Epithelial cell of proximal tubule (primary cell): ENCODE results near the gene GTF2F2. TPM values are rescaled to one million over a fixed set of nuclear protein-coding genes. Genes with fewer than 3 reads are reported as not detected.

ENCODE experiments used
- DNase-seq: peaks from one replicate; pipeline ENCODE4 v3.0.0-alpha.2; 2011; ENCODE audit warnings: low read depth
- H3K4me3 ChIP-seq: 2 replicates; pipeline ENCODE4 v1.5.1; 2011; ENCODE audit warnings: low read depth, mild to moderate bottlenecking, low read length
- total RNA-seq: library from RNA; depleted of rRNA; stranded (reverse); fragments of >200 nt; gene quantifications from 2 replicates; pipeline ENCODE4 v1.2.3, GENCODE V29; 2015
- TF ChIP-seq, protein P1 (sequence below): conservative IDR thresholded peaks from 2 replicates; pipeline ENCODE4 v1.5.1; 2012; ENCODE audit warnings: low read depth, mild to moderate bottlenecking, low read length

GTF2F2 gene
- total RNA-seq, 1 donor from 2014 or later = 47.9 TPM

DNA sequence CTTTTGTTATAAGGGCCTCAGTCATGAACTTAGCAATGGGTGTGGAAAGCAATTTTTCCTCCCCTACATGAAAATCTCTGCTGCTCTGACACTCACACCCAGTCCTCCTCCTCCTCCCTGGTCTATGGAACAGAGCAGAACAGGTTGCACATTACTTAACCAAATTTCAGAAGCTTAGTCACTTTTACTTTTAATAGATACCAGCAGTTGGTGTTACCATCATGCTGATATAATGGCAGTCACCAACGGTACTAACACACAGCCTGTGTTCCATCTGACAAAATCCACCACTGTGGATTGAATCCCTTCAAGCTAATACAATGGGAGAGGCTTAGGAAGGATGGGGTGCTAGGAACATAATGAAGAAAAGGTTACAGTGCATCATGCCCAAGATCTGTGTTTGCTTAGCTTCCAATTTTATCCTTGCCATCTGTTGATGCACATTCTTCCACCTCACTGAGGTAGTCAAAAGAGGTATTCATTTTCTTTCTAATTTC lies 210.9 kb downstream of the GTF2F2 start:
- TF ChIP-seq, protein P1, sequence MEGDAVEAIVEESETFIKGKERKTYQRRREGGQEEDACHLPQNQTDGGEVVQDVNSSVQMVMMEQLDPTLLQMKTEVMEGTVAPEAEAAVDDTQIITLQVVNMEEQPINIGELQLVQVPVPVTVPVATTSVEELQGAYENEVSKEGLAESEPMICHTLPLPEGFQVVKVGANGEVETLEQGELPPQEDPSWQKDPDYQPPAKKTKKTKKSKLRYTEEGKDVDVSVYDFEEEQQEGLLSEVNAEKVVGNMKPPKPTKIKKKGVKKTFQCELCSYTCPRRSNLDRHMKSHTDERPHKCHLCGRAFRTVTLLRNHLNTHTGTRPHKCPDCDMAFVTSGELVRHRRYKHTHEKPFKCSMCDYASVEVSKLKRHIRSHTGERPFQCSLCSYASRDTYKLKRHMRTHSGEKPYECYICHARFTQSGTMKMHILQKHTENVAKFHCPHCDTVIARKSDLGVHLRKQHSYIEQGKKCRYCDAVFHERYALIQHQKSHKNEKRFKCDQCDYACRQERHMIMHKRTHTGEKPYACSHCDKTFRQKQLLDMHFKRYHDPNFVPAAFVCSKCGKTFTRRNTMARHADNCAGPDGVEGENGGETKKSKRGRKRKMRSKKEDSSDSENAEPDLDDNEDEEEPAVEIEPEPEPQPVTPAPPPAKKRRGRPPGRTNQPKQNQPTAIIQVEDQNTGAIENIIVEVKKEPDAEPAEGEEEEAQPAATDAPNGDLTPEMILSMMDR = no peak
- H3K4me3 ChIP-seq = no peak overlapping the region
- DNase-seq = no peak

DNA sequence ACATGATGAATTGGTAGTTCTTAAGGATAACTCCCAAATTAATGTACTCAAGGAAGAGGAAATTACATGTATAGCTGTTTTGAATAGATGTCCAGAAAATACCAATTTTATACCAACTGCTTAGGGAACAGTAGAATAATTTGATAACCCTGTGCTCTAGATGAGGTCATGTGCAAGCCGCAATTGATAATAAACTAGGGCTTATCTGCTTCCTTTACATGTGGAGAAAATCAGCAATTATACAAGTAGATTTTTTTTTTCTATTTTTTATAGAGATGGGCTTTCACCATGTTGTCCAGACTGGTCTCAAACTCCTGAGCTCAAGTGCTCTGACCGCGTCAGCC lies 211.4 kb downstream of the GTF2F2 start:
- no peak for DNase-seq
- no peak overlapping the region for H3K4me3 ChIP-seq
- TF ChIP-seq, protein P1 = no peak

DNA sequence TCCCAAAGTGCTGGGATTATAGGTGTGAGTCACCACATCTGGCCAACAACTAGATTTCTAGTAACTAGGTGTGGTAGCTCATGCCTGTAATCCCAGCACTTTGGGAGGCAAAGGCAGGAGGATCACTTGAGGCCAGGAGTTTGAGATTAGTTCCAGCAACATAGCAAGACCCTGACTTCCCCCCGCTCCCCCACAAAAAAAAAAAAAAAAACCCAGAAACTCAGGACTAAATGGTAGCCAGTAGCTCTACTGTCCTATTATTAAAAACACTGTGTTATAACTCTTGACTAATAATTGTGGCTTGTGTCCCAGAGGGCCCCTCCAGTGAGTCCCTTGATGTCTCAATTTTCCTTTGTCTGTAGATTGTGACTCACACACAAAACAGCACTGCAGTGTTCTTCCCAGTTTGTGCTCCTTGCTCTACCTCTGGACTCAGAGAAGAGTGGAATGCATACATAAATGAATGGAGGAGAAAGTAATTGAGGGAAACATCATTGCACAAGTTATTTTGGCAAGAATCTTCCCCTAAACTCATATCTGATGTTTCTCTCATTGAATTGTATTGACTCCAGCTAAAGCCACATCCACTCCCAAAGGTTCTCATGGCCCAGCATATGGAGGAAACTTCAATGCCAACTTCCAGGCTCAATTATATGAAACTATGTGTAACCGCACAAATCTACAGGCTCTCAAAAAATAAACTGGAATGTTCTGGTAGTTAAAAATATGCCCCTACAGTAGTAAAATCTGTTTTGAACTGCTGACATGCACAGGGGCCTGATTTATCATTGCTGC lies 211.9 kb downstream of the GTF2F2 start:
- no peak for DNase-seq
- no peak overlapping the region for H3K4me3 ChIP-seq
- TF ChIP-seq, protein P1 = no peak

DNA sequence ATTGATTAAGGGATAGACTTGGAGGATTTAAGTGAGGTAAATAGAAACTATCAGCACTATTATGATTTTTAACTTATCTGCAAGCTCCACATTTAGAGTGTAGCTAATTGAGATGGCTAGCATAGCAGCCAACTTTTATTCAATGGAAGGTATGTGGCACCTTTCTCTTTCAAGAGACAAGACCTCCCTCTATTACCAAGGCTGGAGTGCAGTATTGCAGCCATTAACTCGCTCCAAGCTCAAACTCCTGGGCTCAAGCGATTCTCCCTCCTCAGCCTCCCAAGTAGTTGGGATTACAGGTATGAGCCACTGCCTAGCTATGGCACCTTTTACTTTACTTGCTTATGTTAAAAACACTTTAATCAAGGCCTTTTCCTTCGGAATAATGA lies 212.5 kb downstream of the GTF2F2 start:
- no peak for DNase-seq
- TF ChIP-seq, protein P1 = no peak

DNA sequence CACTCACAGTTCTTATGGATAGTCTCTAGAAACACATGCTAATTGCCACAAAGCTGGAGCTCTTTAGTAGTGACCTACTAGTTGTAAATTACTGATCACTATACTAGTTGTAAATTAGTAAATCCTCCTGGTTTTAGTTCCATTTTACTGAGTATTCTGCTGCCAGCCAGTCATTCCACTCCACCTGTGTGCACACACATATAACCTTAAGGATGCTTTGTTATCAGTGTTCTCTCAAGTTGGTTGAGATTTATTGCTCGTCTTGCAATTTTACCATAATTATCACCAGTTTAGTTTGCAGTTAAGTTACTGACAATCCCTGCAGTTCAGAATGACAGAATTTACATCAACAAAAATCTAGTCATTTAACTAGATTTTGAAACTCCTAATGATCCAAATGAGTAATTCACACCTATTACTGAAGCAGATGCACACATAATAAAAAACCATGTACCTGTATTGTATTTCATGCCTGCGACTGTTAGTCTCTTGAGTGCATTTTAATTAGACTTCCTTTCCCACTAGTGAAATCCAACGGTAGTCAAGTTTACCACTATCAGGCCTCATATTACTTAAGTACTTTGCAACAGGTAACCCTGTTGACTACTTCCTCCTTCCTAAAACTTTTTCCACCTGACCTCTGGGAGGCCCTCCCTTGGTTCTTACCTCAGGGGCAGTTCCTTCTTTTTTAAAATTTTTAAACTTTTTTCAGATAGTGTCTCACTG lies 213.1 kb downstream of the GTF2F2 start:
- no peak for DNase-seq
- TF ChIP-seq, protein P1 = no peak
- H3K4me3 ChIP-seq = no peak overlapping the region

More for the DNA sequence above, 212.5 kb downstream of the GTF2F2 start:
- H3K4me3 ChIP-seq = no peak overlapping the region

Other genes with a start within 250 kb of the GTF2F2 start
- gene NUFIP1, start 131.0 kb upstream of the GTF2F2 start, total RNA-seq = 5.1 and 5.5 TPM in 2 replicates
- gene GPALPP1, start 131.0 kb upstream of the GTF2F2 start, total RNA-seq = 19.4 and 19.8 TPM in 2 replicates
- gene KCTD4, start 80.5 kb downstream of the GTF2F2 start, total RNA-seq = 0.22 and 0.63 TPM in 2 replicates
- gene TPT1, start 220.7 kb downstream of the GTF2F2 start, total RNA-seq = 1,117 and 1,641 TPM in 2 replicates